ENCODE results near the gene NOL12.
"Not testable (repeated sequence)": the region's sequence is repeated elsewhere in the genome, so short reads cannot be mapped to it uniquely, and the experiment has no call there.

NOL12 gene

GRCh38 chr22:37680191-37680851 is 5.8 kb upstream of the NOL12 start:
- DNase-seq = no peak

- no peak for DNase-seq
Measured at GRCh38 chr22:37681001-37681424, 5.1 kb upstream of the NOL12 start.

GRCh38 chr22:37681556-37682049 is 4.5 kb upstream of the NOL12 start:
- peak; percentile 80 to 82 for DNase-seq

- no peak for DNase-seq
Measured at GRCh38 chr22:37684803-37685615, 1.1 kb upstream of the NOL12 start.

- DNase-seq = no peak
Measured at GRCh38 chr22:37690407-37690806, 4.3 kb downstream of the NOL12 start.

GRCh38 chr22:37690901-37691504 is 4.9 kb downstream of the NOL12 start:
- DNase-seq = no peak

- no peak for DNase-seq
Measured at GRCh38 chr22:37692627-37693285, 6.6 kb downstream of the NOL12 start.

- not testable (repeated sequence) for DNase-seq
Measured at GRCh38 chr22:37694131-37694530, 8.0 kb downstream of the NOL12 start.

GRCh38 chr22:37696260-37696656 is 10.1 kb downstream of the NOL12 start:
- not testable (repeated sequence) for DNase-seq

GRCh38 chr22:37696657-37697537 is 10.8 kb downstream of the NOL12 start, which contains the start of gene TRIOBP:
Gene TRIOBP, plus strand, starts transcription at chr22:37697048. Its CDS starts 4,318 bp downstream, at chr22:37701366.
- peak; percentile 87 to 89 for DNase-seq

GRCh38 chr22:37697538-37697835 is 11.3 kb downstream of the NOL12 start:
- DNase-seq = no peak

- no peak for DNase-seq
Measured at GRCh38 chr22:37701141-37701786, 15.1 kb downstream of the NOL12 start.

- no peak for DNase-seq
Measured at GRCh38 chr22:37703906-37704305, 17.8 kb downstream of the NOL12 start.

GRCh38 chr22:37704645-37705044 is 18.5 kb downstream of the NOL12 start:
- DNase-seq = no peak

GRCh38 chr22:37705205-37705604 is 19.1 kb downstream of the NOL12 start:
- no peak for DNase-seq

GRCh38 chr22:37708580-37709444 is 22.7 kb downstream of the NOL12 start:
- peak in 1 of 2 donors; percentile 30 for DNase-seq

- DNase-seq = no peak
Measured at GRCh38 chr22:37709445-37709765, 23.3 kb downstream of the NOL12 start.

- no peak for DNase-seq
Measured at GRCh38 chr22:37710675-37711074, 24.5 kb downstream of the NOL12 start.

- no peak for DNase-seq
Measured at GRCh38 chr22:37711490-37711889, 25.3 kb downstream of the NOL12 start.

- no peak for DNase-seq
Measured at GRCh38 chr22:37713761-37714160, 27.6 kb downstream of the NOL12 start.

- DNase-seq = no peak
Measured at GRCh38 chr22:37714634-37715033, 28.5 kb downstream of the NOL12 start.
